Fibroblast of the conjunctiva (primary cell): ENCODE measurements around the gene NMNAT3.

Experiments
- DNase-seq: peaks from one replicate; pipeline ENCODE4 v3.0.0-alpha.2; 2010; ENCODE audit warnings: low read depth

The NMNAT3 gene

GRCh38 chr3:139540651-139541531 lies 136.9 kb downstream of the NMNAT3 start:
- no peak for DNase-seq

GRCh38 chr3:139538733-139539132 lies 139.0 kb downstream of the NMNAT3 start:
- no peak for DNase-seq

GRCh38 chr3:139537795-139538621 lies 139.8 kb downstream of the NMNAT3 start:
- DNase-seq: no peak

DNA sequence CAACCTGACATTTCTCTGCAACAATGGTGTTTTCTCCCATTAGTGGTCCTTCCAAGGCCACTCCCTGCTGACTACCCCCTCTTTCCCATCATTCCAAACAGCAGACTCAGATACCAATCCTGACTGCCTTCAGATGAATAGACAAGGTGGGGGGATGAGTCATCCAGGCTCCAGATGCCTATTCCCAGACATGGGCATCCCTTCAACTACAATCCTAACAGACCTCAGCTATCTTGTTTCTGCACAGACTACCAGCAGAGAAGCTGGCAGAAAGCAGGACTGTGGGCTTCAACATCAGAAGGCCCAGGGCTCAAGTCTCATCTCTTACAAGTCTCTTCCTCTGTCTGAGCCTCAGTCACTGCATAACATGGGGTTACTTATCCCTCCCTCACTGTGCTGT lies 140.4 kb downstream of the NMNAT3 start:
- no peak for DNase-seq

DNA sequence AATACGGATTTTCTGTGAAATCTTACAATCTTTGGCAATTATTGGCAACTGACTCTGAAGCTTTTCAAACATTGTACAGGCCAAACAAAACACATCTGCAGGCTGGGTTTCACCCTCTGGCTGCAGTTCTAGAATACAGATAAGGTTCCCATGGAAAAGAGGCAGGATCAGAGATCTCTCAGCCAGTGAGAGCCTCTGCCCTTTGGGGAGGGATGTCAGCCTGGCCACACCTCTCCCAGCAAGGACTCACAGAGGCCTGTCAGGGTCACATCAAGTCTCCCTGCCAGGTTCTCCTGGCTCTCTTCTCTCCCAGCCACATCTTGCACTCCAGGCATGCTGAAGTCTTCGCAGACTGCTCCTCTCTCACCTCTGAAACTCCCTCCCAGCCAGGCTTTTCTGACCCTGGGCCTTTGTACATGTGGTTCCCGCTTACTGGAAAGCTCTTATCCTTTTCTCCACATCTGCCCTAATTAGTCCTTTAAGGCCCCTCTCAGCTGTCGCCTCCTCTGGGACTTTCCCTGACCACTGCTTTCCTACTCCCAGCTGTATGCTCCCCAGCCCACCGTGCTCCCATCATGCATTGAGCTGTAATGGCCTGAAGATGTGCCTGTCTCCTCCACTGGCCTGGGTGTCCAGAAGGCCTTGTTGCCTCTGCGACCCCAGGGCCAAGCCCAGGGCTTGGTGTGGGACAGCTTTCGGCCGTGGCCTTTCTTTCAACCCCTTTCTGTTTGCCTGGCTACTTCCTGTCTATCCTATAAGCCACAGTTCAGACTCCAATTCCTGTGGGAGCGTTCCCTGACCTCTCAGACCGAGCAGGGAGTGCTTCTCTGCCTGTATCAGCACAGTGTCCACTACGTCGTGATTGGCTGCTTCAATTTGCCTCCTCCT lies 142.5 kb downstream of the NMNAT3 start:
- DNase-seq: peak; percentile 88

- DNase-seq: peak; percentile 89
Measured at GRCh38 chr3:139534455-139534812, 143.3 kb downstream of the NMNAT3 start.

DNA sequence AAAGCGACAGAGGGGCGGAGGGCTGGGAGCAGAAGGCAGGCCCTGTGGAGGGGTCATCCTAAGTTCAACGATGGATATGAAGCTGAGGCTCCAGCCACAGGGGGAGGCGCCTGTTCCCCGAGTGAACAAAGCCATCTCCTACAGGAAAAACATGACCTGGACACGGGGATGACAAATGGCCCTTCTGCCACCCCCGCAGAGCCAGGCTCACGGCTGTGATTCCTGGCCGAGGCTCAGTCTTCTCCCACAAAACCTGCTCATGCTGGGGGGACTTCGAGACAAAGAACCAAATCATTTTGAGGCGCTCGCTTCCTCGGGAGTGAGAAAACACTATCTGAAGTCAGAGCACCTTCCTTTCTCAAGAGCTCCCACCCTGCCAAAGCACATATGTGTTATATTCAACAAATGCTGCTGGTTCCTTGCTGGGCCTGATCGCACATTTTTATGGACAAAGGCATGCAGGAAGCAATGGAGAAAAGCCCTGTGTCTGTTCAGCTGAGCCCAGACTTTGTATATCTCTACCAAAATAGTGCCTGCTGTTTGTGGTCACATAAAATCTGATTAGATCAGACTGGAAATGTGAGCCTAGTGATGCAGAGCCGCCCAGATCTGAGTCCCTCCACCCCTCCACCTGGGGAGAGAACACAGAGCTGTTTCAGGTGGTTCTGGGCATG lies 143.9 kb downstream of the NMNAT3 start:
- no peak for DNase-seq

- DNase-seq: no peak
Measured at GRCh38 chr3:139532976-139533375, 144.8 kb downstream of the NMNAT3 start.

- DNase-seq: no peak
Measured at GRCh38 chr3:139530717-139531116, 147.1 kb downstream of the NMNAT3 start.

GRCh38 chr3:139529662-139530061 lies 148.1 kb downstream of the NMNAT3 start:
- DNase-seq: no peak

GRCh38 chr3:139528924-139529323 lies 148.8 kb downstream of the NMNAT3 start:
- DNase-seq: no peak

DNA sequence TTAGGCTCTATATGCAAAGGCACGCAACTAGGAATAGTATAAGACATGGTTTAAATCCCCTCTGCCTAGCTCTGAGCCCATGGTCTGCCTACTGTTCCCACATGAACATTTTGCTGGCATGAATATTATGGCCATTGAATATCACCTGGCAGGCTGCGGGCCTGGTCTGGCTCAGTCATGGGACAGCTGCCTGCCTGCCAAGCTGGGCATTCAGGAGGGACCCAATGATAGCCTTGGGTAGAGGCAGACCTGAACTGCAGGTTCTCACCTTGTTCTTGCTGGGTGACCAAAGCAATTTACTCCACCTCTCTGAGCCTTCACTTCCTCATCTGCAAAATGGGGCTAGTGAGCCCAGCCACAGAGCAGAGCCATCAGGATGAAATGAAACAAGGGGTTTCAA lies 149.5 kb downstream of the NMNAT3 start:
- DNase-seq: no peak

DNA sequence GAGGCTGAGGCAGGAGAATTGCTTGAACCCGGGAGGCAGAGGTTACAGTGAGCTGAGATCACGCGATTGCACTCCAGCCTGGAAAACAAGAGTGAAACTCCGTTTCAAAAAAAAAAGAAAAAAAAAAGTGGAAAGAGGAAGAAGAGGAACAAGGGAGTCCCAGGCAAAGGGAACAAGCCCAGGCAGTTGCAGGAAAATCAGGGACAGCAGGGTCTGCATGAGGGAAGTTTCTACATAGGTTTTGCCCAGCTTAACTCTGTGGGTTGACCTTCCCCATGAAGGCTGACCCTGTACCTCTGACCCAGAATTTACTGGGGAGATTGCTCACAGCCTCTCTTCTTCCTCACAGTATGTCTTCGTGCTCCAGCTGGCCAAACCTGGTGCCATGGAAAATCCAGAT lies 150.5 kb downstream of the NMNAT3 start:
- DNase-seq: no peak

- no peak for DNase-seq
Measured at GRCh38 chr3:139526146-139526545, 151.6 kb downstream of the NMNAT3 start.

GRCh38 chr3:139524841-139525636 lies 152.7 kb downstream of the NMNAT3 start:
- DNase-seq: no peak

DNA sequence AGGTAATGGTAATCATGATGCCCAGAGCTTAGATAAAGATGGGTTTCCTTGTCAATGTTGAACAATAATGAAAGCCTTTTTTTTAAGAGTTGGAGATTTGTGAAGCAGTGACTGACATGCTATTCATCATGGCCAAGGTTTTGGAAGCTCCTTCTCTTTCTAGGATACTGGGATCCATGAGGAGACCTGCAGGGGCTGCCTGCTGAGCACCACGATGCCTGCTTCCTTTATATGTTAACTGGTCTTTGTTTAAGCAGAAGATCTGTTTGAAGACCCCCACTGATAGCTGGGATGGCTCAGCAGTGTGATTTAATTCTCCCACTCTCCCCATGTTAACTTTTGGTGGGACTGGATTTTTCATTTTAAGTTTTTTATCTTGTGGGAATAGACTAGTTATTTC lies 154.1 kb downstream of the NMNAT3 start:
- no peak for DNase-seq

- no peak for DNase-seq
Measured at GRCh38 chr3:139523166-139523565, 154.6 kb downstream of the NMNAT3 start.

- DNase-seq: no peak
Measured at GRCh38 chr3:139522421-139522820, 155.4 kb downstream of the NMNAT3 start.

GRCh38 chr3:139521816-139522215 lies 156.0 kb downstream of the NMNAT3 start:
- DNase-seq: no peak

GRCh38 chr3:139521144-139521543 lies 156.6 kb downstream of the NMNAT3 start:
- no peak for DNase-seq
